CD4-positive, alpha-beta T cell treated with Interleukin-17A for 4 hours (primary cell): ENCODE results near the gene RPS19BP1.
"Not testable (repeated sequence)": the region's sequence is repeated elsewhere in the genome, so short reads cannot be mapped to it uniquely, and the experiment has no call there.

Source experiments
- DNase-seq: peaks from one replicate; pipeline ENCODE4 v3.0.0-alpha.2; 2020; ENCODE audit warnings: mixed read lengths

Gene RPS19BP1

GRCh38 chr22:39527481-39527961 lies 5.0 kb downstream of the RPS19BP1 start:
- no peak for DNase-seq

GRCh38 chr22:39526736-39527171 lies 5.8 kb downstream of the RPS19BP1 start:
- DNase-seq, result peak; percentile 61

GRCh38 chr22:39525658-39525975 lies 6.9 kb downstream of the RPS19BP1 start:
- no peak for DNase-seq

GRCh38 chr22:39524753-39525657 lies 7.5 kb downstream of the RPS19BP1 start:
- DNase-seq, result no peak

- no peak for DNase-seq
Measured at GRCh38 chr22:39524089-39524752, 8.3 kb downstream of the RPS19BP1 start.

GRCh38 chr22:39522567-39523300 lies 9.8 kb downstream of the RPS19BP1 start:
- no peak for DNase-seq

GRCh38 chr22:39522091-39522490 lies 10.5 kb downstream of the RPS19BP1 start:
- DNase-seq, result not testable (repeated sequence)

GRCh38 chr22:39521106-39521885 lies 11.3 kb downstream of the RPS19BP1 start:
- DNase-seq, result not testable (repeated sequence)

GRCh38 chr22:39520226-39521105 lies 12.1 kb downstream of the RPS19BP1 start, which contains the start of gene ATF4:
Gene ATF4 (plus strand): TSS chr22:39520562. CDS start chr22:39521446, 884 bp downstream.
- peak; percentile 97 for DNase-seq

- DNase-seq, result peak; percentile 49
Measured at GRCh38 chr22:39519681-39520225, 12.8 kb downstream of the RPS19BP1 start.

- DNase-seq, result no peak
Measured at GRCh38 chr22:39518996-39519680, 13.4 kb downstream of the RPS19BP1 start.

- DNase-seq, result no peak
Measured at GRCh38 chr22:39518144-39518786, 14.3 kb downstream of the RPS19BP1 start.

- no peak for DNase-seq
Measured at GRCh38 chr22:39517470-39517869, 15.1 kb downstream of the RPS19BP1 start.

- no peak for DNase-seq
Measured at GRCh38 chr22:39515266-39516050, 17.1 kb downstream of the RPS19BP1 start.

GRCh38 chr22:39514373-39514973 lies 18.1 kb downstream of the RPS19BP1 start:
- peak; percentile 68 for DNase-seq

GRCh38 chr22:39513791-39514190 lies 18.8 kb downstream of the RPS19BP1 start:
- DNase-seq, result no peak

GRCh38 chr22:39512026-39512425 lies 20.5 kb downstream of the RPS19BP1 start:
- no peak for DNase-seq

- no peak for DNase-seq
Measured at GRCh38 chr22:39511226-39511625, 21.3 kb downstream of the RPS19BP1 start.
